ES-I3 (cell line): ENCODE data around the gene CALN1.

Experiments used
- H3K36me3 ChIP-seq: 2 replicates; pipeline ENCODE4 v1.6.1; 2013; ENCODE audit warnings: mild to moderate bottlenecking, low read length, control low read depth, moderate library complexity; ENCODE audit not compliant: insufficient read depth
- H3K4me1 ChIP-seq: 2 replicates; pipeline ENCODE4 v1.6.1; 2013; ENCODE audit warnings: mild to moderate bottlenecking, control low read depth, low read length; ENCODE audit not compliant: insufficient read depth
- H3K9ac ChIP-seq: 2 replicates; pipeline ENCODE4 v1.6.1; 2013; ENCODE audit warnings: low read depth, mild to moderate bottlenecking, low read length, moderate library complexity
- H3K9me3 ChIP-seq: 2 replicates; pipeline ENCODE4 v1.6.1; 2013; ENCODE audit warnings: mild to moderate bottlenecking, low read length, moderate library complexity; ENCODE audit not compliant: control insufficient read depth, insufficient read depth

Gene CALN1

DNA sequence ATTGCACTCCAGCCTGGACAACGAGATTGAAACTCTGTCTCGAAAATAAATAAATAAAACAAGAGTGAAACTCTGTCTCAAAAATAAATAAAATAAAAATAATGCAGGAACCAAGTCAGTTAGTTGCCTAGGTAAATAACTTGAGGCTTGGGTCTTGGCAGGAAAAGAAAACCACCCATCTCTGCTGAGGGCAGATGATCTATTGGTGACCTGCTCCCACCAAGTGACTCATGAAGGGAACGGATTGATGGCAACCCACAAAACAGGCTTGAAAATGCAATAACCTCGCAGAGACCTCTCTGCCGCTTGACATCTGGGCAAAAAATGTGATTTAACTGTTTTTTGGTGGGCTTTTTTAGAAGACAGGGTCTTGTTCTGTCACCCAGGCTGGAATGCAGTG, 86.6 kb downstream of the CALN1 start:
- Histone ChIP-seq H3K36me3 (no peaks in the 10 kb centered on the region), H3K9ac (no peak overlapping the region), H3K4me1 (no peaks in the 10 kb centered on the region), H3K9me3 (no peaks in the 10 kb centered on the region)

DNA sequence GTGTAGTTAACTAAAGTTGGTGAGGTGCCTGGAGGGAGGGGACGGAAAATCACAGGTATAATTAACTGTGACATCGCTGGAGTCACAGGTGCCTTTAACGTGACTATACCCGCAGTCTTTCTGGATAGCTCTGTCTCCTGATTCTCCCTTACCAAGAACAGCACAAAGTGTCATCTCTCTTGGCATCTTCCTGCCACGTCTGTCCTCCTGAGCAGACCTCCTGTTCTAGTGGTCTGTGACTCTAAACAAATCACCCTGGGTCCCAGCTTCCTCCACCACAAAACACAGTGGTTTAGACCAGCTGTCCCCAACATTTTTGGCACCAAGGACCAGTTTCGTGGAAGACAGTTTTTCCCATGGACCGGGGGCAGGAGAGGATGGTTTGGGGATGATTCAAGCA, 90.5 kb downstream of the CALN1 start:
- H3K9me3 ChIP-seq, result no peaks in the 10 kb centered on the region
- H3K9ac ChIP-seq, result no peak overlapping the region
- no peaks in the 10 kb centered on the region for H3K4me1 ChIP-seq
- H3K36me3 ChIP-seq, result no peaks in the 10 kb centered on the region

GRCh38 chr7:72321081-72321480, 91.1 kb downstream of the CALN1 start:
- Histone ChIP-seq H3K9ac (no peak overlapping the region), H3K9me3 (no peaks in the 10 kb centered on the region), H3K4me1 (no peaks in the 10 kb centered on the region), H3K36me3 (no peaks in the 10 kb centered on the region)

GRCh38 chr7:72317341-72317740, 94.8 kb downstream of the CALN1 start:
- H3K4me1 ChIP-seq, result no peaks in the 10 kb centered on the region
- H3K9me3 ChIP-seq, result no peaks in the 10 kb centered on the region
- H3K9ac ChIP-seq, result no peak overlapping the region
- H3K36me3 ChIP-seq, result no peaks in the 10 kb centered on the region

GRCh38 chr7:72316148-72316547, 96.0 kb downstream of the CALN1 start:
- Histone ChIP-seq H3K9me3 (no peaks in the 10 kb centered on the region), H3K36me3 (no peaks in the 10 kb centered on the region), H3K9ac (no peak overlapping the region), H3K4me1 (no peaks in the 10 kb centered on the region)

DNA sequence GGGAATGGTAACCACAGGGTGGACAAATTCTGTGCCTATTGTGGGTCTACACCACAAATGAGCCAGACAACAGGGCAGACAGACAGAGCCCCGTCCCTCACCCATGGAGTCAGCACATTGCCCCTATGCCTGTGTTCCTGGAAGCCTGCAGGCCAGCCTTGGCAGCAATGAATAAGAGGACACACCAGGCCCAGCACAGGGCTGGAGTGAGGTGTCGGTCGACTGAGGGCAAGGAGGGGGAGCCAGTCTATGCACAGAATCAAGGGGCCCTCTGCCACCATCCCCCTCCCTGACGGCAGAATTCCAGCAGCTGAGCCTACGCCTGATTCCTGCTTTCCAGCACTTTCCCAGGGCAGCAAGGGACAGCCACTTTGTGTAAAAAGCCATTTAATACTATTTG, 98.2 kb downstream of the CALN1 start:
- Histone ChIP-seq H3K9me3 (no peaks in the 10 kb centered on the region), H3K9ac (no peak overlapping the region), H3K4me1 (no peaks in the 10 kb centered on the region), H3K36me3 (no peaks in the 10 kb centered on the region)

GRCh38 chr7:72310301-72310700, 101.8 kb downstream of the CALN1 start:
- Histone ChIP-seq H3K36me3 (no peaks in the 10 kb centered on the region), H3K4me1 (no peaks in the 10 kb centered on the region; the same call in 1 of the 2 replicates), H3K9me3 (no peaks in the 10 kb centered on the region), H3K9ac (no peak overlapping the region)

DNA sequence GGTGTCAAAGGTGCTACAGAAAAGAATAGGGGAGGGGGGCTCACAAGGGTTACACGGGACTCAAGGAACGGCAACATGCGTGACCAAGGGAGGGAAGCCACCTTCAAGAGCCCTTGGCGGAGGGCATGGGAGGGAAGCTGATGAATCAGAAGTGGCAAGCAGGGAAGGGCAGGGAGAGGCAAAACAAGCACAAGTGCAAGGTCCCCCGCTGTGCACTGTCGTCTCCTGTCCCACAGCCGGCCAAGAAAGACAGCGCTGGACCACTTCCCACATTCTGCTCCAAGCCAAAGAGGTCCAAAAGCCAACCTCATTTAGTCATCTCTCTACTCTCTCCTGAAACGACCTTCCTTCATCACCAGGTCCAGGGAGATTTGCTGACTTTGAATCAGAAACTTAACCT, 102.7 kb downstream of the CALN1 start:
- no peak overlapping the region for H3K9ac ChIP-seq
- H3K36me3 ChIP-seq, result no peaks in the 10 kb centered on the region
- no peaks in the 10 kb centered on the region; the same call in 1 of the 2 replicates for H3K4me1 ChIP-seq
- no peaks in the 10 kb centered on the region for H3K9me3 ChIP-seq

DNA sequence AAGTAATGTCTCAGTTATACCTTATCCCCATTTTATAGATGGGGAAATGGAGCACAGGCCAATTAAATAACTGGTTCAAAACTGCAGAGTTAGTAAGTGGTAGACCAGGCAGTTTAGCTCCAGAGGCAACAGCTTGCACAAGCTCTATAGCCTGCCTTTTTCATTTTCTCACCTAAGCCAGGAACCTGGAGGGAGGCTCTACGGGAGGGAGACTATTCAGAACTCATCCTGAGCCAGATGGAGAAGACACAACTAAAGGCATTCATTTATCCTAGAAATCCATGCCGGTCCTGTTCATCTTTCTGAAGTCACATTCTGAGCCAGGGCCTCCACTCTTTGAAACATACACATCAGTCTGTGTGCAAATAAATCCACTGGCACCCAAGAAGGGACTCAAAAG, 103.2 kb downstream of the CALN1 start:
- H3K4me1 ChIP-seq, result no peaks in the 10 kb centered on the region; the same call in 1 of the 2 replicates
- H3K9ac ChIP-seq, result no peak overlapping the region
- no peaks in the 10 kb centered on the region for H3K9me3 ChIP-seq
- H3K36me3 ChIP-seq, result no peaks in the 10 kb centered on the region

DNA sequence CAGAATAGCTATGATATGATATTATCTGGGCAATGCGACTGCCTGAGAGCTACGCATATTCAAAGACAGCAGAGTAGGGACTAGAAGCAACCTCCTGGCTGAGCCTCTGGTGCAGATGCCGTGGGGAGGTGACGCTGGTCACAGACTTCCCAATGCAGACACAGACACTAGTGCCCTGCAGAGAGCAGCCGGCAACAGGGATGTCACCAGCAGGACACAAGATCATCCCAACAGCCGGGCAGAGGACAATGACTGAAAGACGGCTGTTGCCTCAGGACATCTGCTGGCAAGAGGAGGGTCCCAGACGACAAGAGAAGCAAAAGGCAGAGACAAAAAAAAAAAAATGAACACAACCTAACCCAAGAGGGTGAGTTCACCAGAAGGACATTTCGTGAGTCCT, 104.6 kb downstream of the CALN1 start:
- H3K9ac ChIP-seq, result no peak overlapping the region
- no peaks in the 10 kb centered on the region for H3K9me3 ChIP-seq
- H3K36me3 ChIP-seq, result no peaks in the 10 kb centered on the region
- no peaks in the 10 kb centered on the region; the same call in 1 of the 2 replicates for H3K4me1 ChIP-seq

DNA sequence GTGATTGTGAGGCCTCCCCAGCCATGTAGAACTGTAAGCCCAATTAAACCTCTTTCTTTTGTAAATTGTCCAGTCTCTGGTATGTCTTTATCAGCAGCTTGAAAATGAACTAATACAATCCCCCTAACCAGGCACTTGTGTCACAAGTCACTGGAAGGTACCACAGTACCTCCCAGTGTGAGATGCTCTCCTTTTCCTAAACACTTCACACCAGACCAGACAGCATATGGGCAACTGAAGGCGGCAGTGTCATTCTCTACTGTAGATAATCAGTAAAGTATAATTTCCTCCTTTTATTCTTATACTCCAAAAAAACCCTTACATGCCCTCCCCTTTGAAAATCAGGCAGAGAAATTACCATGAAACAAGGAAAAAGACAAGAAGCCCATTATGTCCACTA, 113.2 kb downstream of the CALN1 start:
- Histone ChIP-seq H3K36me3 (no peaks in the 10 kb centered on the region), H3K9ac (no peak overlapping the region), H3K9me3 (no peaks in the 10 kb centered on the region), H3K4me1 (no peaks in the 10 kb centered on the region)

GRCh38 chr7:72298091-72298490, 114.0 kb downstream of the CALN1 start:
- no peak overlapping the region for H3K9ac ChIP-seq
- H3K4me1 ChIP-seq, result no peaks in the 10 kb centered on the region
- H3K9me3 ChIP-seq, result no peaks in the 10 kb centered on the region
- no peaks in the 10 kb centered on the region for H3K36me3 ChIP-seq

GRCh38 chr7:72297636-72298035, 114.5 kb downstream of the CALN1 start:
- no peak overlapping the region for H3K9ac ChIP-seq

DNA sequence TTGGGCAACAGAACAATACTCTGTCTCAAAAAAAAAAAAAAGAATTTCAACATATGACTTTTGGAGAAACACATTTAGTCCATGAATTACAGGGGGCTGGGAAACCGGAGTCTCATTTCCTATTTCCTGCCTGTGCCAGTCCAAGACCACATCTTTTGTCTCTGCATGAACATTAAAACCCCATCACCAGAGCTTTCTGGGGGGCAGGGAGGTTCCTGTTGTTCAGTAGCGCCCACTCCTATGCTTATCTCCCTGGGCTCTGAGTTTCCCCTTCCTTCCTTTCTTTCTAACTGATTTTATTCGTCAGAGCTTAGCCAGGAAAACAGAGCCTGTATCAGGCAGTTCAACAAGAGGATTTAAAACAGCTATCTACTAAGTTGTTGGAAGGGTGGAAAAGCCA, 119.3 kb downstream of the CALN1 start:
- Histone ChIP-seq H3K4me1 (no peaks in the 10 kb centered on the region), H3K9me3 (no peaks in the 10 kb centered on the region; the same call in 1 of the 2 replicates), H3K36me3 (no peaks in the 10 kb centered on the region), H3K9ac (no peak overlapping the region)

More at GRCh38 chr7:72297636-72298035, 114.5 kb downstream of the CALN1 start:
- Histone ChIP-seq H3K36me3 (no peaks in the 10 kb centered on the region), H3K9me3 (no peaks in the 10 kb centered on the region), H3K4me1 (no peaks in the 10 kb centered on the region)

DNA sequence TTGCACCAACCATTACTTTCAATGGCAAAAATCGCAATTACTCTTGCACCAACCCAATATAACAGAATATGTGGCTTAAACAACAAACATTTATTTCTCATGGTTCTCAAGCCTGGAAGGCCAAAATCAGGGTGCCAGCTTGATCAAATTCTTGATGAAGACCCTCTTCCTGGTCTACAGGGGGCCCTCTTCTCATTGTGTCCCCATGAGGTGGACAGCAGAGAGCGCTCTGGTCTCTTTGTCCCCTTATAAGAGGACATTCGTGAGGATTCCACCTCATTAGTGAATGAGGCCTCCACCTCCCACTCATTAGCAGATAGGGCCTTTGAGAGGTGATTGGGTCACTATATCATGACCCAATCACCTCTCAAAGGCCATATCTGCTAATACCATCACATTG, 120.0 kb downstream of the CALN1 start:
- Histone ChIP-seq H3K36me3 (no peaks in the 10 kb centered on the region), H3K4me1 (no peaks in the 10 kb centered on the region)

DNA sequence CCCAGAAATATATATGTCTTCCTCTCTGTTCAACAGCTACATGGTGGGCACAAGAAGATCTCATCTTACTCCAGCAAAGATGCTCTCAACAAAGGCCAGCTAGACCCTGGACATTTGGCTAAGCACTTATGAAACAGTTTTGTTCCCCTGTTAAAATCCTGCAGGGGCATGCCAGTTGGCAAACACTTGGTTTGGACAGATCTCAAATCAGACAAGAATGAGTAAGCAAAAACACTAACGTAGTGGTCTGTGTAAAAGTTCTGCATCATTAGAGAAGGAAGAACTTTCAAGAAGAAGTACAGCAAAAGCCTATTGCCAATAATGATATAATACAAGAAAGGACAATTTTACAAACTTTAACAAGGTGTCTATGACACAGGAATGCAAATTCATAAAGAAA, 125.6 kb downstream of the CALN1 start:
- H3K9ac ChIP-seq, result no peak overlapping the region
- no peaks in the 10 kb centered on the region; the same call in 1 of the 2 replicates for H3K9me3 ChIP-seq
- no peaks in the 10 kb centered on the region for H3K36me3 ChIP-seq
- no peaks in the 10 kb centered on the region for H3K4me1 ChIP-seq

More for the DNA sequence above, 120.0 kb downstream of the CALN1 start:
- no peak overlapping the region for H3K9ac ChIP-seq
- no peaks in the 10 kb centered on the region; the same call in 1 of the 2 replicates for H3K9me3 ChIP-seq
